GM12892 (cell line): ENCODE measurements around the gene HSPH1.

Experiments used
- POLR2A ChIP-seq: IDR thresholded peaks from 2 replicates; pipeline ENCODE4 v1.6.1; 2011; ENCODE audit warnings: low read depth, low read length, control low read depth
- POLR2AphosphoS5 ChIP-seq: IDR thresholded peaks from 2 replicates; pipeline ENCODE4 v1.6.1; 2011; ENCODE audit warnings: low read depth, low read length, control low read depth

DNA sequence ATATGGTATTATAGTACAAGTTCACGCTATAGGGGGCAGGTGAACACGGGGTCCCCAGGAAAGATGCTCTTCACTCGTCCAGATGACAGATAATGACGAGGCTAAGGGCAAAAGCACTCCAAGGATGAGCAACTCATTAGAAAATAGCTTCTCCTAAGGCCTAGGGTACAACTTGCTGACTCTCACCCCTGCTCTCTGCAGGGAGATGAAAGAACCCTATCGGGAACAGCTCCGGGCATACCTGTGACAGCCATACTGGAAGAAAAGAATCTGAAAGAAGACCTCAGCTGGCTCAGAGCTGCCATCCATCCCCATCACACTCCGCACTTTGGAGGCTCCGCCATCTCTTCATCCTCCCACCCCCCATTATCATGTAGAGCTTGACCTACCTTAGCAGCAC, 17.5 kb upstream of the HSPH1 start:
- TF ChIP-seq POLR2A (no peak), POLR2AphosphoS5 (no peak)
